ENCODE results near the gene PAK6.

GRCh38 chr15:40232625-40233070, 6.2 kb upstream of the PAK6 start:
- no peak for TF ChIP-seq CTCF (conservative IDR thresholded peaks at IDR 0.05; ENCODE audit: low read depth, low read length)
- no peak for TF ChIP-seq EZH2 (IDR thresholded peaks at IDR 0.05; ENCODE audit: borderline replicate concordance, low read depth, low read length, poor library complexity, severe bottlenecking)
